HCT116 (cell line): ENCODE data around the gene RNF144B.

Source experiments
- CBX3 ChIP-seq: IDR thresholded peaks from 2 replicates; pipeline ENCODE4 v1.6.1; 2012; ENCODE audit warnings: low read depth
- EZH2 ChIP-seq: fragments of 200-600 bp; sonication (generic); IDR thresholded peaks from 2 replicates; pipeline ENCODE4 v1.6.1; 2017; ENCODE audit warnings: antibody characterized with exemption, mixed run types
- EZH2phosphoT487 ChIP-seq: fragments of 200-600 bp; IDR thresholded peaks from 2 replicates; pipeline ENCODE4 v1.6.1; 2018; ENCODE audit warnings: antibody characterized with exemption, borderline replicate concordance
- FOSL1 ChIP-seq: IDR thresholded peaks from 2 replicates; pipeline ENCODE4 v1.6.1; 2012; ENCODE audit warnings: low read depth
- POLR2A ChIP-seq: IDR thresholded peaks from 2 replicates; pipeline ENCODE4 v1.7.0; 2011; ENCODE audit warnings: borderline replicate concordance; ENCODE audit not compliant: insufficient read depth, insufficient read length; ENCODE audit errors: extremely low read depth
- RAD21 ChIP-seq: IDR thresholded peaks from 2 replicates; pipeline ENCODE4 v1.6.1; 2012; ENCODE audit warnings: low read depth, mild to moderate bottlenecking
- SP1 ChIP-seq: IDR thresholded peaks from 2 replicates; pipeline ENCODE4 v1.6.1; 2012; ENCODE audit warnings: low read depth
- YY1 ChIP-seq: IDR thresholded peaks from 2 replicates; pipeline ENCODE4 v1.6.1; 2011; ENCODE audit warnings: low read length, low read depth, moderate library complexity, mild to moderate bottlenecking; ENCODE audit not compliant: insufficient replicate concordance; ENCODE audit errors: extremely low read depth
- ZFX ChIP-seq: fragments of 450-650 bp; IDR thresholded peaks from 2 replicates; pipeline ENCODE4 v1.6.1; 2017
- TF ChIP-seq, protein P1 (sequence below), 3 experiments: fragments of 200-600 bp in 1 of 3; sonication (generic) in 1 of 3; IDR thresholded peaks in 2 of 3; conservative IDR thresholded peaks in 1 of 3; 2 replicates each; pipeline ENCODE4 v1.5.1; 2012 to 2017; ENCODE audit warnings: low read depth in 2 of 3, low read length in 2 of 3, antibody characterized with exemption in 1 of 3, borderline replicate concordance in 1 of 3, control low read depth in 1 of 3, mild to moderate bottlenecking in 1 of 3, mixed read lengths in 1 of 3, mixed run types in 1 of 3, moderate library complexity in 1 of 3; ENCODE audit not compliant: insufficient read depth in 1 of 3
- TF ChIP-seq, protein P2 (sequence below): IDR thresholded peaks from 2 replicates; pipeline ENCODE4 v1.6.1; 2012
- TF ChIP-seq, protein P3 (sequence below): IDR thresholded peaks from 2 replicates; pipeline ENCODE4 v1.6.1; 2011; ENCODE audit warnings: mild to moderate bottlenecking, low read length, moderate library complexity; ENCODE audit not compliant: insufficient replicate concordance; ENCODE audit errors: extremely low read depth
- TF ChIP-seq, protein P4 (sequence below): IDR thresholded peaks from 2 replicates; pipeline ENCODE4 v1.6.1; 2012; ENCODE audit warnings: low read depth
- TF ChIP-seq, protein P5 (sequence below): IDR thresholded peaks from 2 replicates; pipeline ENCODE4 v1.6.1; 2012

DNA sequence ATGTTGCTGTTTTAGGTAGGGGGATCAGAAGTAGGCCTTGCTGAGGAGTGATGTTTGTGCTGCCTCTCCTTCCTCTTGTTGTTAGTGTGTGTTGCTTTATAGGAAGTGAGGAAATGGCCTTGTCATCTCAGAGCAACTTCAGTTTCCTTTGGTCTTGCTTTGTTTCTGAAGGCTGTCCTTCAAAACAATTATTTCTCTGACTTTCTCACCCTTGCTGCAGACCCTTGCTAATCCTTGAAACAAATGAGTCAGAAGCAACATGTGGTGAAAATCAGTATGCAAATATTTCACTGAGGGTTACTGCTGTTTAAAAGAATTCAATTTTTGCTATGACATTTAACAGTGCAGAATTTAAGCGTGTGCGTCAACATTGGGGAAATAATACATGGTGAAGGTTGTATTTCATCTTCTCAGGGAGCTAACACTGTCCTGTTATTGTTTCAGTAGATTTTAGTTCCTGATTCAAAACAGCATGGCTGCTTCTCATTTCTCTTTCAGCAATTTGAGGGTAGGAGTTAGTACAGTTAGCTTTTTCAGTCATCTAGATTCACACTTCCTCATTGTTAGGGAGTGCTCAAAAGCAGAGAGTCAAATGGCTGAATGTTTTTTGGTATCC lies 13.8 kb downstream of the RNF144B start:
- TF ChIP-seq, protein P1, sequence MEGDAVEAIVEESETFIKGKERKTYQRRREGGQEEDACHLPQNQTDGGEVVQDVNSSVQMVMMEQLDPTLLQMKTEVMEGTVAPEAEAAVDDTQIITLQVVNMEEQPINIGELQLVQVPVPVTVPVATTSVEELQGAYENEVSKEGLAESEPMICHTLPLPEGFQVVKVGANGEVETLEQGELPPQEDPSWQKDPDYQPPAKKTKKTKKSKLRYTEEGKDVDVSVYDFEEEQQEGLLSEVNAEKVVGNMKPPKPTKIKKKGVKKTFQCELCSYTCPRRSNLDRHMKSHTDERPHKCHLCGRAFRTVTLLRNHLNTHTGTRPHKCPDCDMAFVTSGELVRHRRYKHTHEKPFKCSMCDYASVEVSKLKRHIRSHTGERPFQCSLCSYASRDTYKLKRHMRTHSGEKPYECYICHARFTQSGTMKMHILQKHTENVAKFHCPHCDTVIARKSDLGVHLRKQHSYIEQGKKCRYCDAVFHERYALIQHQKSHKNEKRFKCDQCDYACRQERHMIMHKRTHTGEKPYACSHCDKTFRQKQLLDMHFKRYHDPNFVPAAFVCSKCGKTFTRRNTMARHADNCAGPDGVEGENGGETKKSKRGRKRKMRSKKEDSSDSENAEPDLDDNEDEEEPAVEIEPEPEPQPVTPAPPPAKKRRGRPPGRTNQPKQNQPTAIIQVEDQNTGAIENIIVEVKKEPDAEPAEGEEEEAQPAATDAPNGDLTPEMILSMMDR (IDR thresholded peaks at IDR 0.05 in 2 of 3, conservative IDR thresholded peaks at IDR 0.05 in 1 of 3; ENCODE audit: borderline replicate concordance in 1 of 3, insufficient read depth in 1 of 3, low read depth in 2 of 3, low read length in 2 of 3): no peak
- TF ChIP-seq EZH2phosphoT487 (no peak), POLR2A (no peak), ZFX (no peak), CBX3 (no peak), EZH2 (no peak), SP1 (no peak), FOSL1 (no peak), RAD21 (no peak), YY1 (no peak)
- TF ChIP-seq, protein P2, sequence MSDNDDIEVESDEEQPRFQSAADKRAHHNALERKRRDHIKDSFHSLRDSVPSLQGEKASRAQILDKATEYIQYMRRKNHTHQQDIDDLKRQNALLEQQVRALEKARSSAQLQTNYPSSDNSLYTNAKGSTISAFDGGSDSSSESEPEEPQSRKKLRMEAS: no peak
- TF ChIP-seq, protein P3, sequence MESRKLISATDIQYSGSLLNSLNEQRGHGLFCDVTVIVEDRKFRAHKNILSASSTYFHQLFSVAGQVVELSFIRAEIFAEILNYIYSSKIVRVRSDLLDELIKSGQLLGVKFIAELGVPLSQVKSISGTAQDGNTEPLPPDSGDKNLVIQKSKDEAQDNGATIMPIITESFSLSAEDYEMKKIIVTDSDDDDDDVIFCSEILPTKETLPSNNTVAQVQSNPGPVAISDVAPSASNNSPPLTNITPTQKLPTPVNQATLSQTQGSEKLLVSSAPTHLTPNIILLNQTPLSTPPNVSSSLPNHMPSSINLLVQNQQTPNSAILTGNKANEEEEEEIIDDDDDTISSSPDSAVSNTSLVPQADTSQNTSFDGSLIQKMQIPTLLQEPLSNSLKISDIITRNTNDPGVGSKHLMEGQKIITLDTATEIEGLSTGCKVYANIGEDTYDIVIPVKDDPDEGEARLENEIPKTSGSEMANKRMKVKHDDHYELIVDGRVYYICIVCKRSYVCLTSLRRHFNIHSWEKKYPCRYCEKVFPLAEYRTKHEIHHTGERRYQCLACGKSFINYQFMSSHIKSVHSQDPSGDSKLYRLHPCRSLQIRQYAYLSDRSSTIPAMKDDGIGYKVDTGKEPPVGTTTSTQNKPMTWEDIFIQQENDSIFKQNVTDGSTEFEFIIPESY: no peak
- TF ChIP-seq, protein P4, sequence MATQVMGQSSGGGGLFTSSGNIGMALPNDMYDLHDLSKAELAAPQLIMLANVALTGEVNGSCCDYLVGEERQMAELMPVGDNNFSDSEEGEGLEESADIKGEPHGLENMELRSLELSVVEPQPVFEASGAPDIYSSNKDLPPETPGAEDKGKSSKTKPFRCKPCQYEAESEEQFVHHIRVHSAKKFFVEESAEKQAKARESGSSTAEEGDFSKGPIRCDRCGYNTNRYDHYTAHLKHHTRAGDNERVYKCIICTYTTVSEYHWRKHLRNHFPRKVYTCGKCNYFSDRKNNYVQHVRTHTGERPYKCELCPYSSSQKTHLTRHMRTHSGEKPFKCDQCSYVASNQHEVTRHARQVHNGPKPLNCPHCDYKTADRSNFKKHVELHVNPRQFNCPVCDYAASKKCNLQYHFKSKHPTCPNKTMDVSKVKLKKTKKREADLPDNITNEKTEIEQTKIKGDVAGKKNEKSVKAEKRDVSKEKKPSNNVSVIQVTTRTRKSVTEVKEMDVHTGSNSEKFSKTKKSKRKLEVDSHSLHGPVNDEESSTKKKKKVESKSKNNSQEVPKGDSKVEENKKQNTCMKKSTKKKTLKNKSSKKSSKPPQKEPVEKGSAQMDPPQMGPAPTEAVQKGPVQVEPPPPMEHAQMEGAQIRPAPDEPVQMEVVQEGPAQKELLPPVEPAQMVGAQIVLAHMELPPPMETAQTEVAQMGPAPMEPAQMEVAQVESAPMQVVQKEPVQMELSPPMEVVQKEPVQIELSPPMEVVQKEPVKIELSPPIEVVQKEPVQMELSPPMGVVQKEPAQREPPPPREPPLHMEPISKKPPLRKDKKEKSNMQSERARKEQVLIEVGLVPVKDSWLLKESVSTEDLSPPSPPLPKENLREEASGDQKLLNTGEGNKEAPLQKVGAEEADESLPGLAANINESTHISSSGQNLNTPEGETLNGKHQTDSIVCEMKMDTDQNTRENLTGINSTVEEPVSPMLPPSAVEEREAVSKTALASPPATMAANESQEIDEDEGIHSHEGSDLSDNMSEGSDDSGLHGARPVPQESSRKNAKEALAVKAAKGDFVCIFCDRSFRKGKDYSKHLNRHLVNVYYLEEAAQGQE: no peak
- TF ChIP-seq, protein P5, sequence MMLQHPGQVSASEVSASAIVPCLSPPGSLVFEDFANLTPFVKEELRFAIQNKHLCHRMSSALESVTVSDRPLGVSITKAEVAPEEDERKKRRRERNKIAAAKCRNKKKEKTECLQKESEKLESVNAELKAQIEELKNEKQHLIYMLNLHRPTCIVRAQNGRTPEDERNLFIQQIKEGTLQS: no peak
